Endodermal cell (in vitro differentiated cells): ENCODE results near the gene PHF20. TPM values are rescaled to one million over a fixed set of nuclear protein-coding genes. Genes with fewer than 3 reads are reported as not detected.

Source experiments
- DNase-seq: peaks from one replicate; pipeline ENCODE4 v3.0.0-alpha.2; 2017
- H3K27ac ChIP-seq: 2 replicates; pipeline ENCODE4 v1.5.1; 2013; ENCODE audit warnings: mild to moderate bottlenecking, low read depth, low read length, moderate library complexity
- H3K27me3 ChIP-seq: 2 replicates; pipeline ENCODE4 v1.6.1; 2013; ENCODE audit warnings: mild to moderate bottlenecking, low read length, moderate library complexity; ENCODE audit not compliant: insufficient read depth, control insufficient read depth, poor library complexity, severe bottlenecking
- H3K36me3 ChIP-seq: 2 replicates; pipeline ENCODE4 v1.7.0; 2013; ENCODE audit warnings: mild to moderate bottlenecking, low read length, moderate library complexity; ENCODE audit not compliant: control insufficient read depth, insufficient read depth
- H3K4me1 ChIP-seq: one replicate; pipeline ENCODE4 v1.7.0; 2013; ENCODE audit warnings: low read length; ENCODE audit not compliant: control insufficient read depth, insufficient read depth
- H3K4me3 ChIP-seq: 2 replicates; pipeline ENCODE4 v1.5.1; 2013; ENCODE audit warnings: mild to moderate bottlenecking, low read length, moderate library complexity
- H3K9ac ChIP-seq: 2 replicates; pipeline ENCODE4 v1.6.1; 2013; ENCODE audit warnings: mild to moderate bottlenecking, low read length, moderate library complexity; ENCODE audit not compliant: poor library complexity, severe bottlenecking; ENCODE audit errors: extremely low read depth
- H3K9me3 ChIP-seq: 2 replicates; pipeline ENCODE4 v1.6.1; 2013; ENCODE audit warnings: mild to moderate bottlenecking, low read length, moderate library complexity; ENCODE audit not compliant: control insufficient read depth
- H3K27ac Mint-ChIP-seq: 2 replicates; pipeline ENCODE4 v1.8.0; 2020; ENCODE audit warnings: mixed read lengths
- H3K27me3 Mint-ChIP-seq: 2 replicates; pipeline ENCODE4 v1.8.0; 2021; ENCODE audit warnings: mild to moderate bottlenecking, mixed read lengths; ENCODE audit not compliant: insufficient read depth
- H3K36me3 Mint-ChIP-seq: 2 replicates; pipeline ENCODE4 v1.8.0; 2020; ENCODE audit warnings: low read depth, mixed read lengths
- H3K4me1 Mint-ChIP-seq: 2 replicates; pipeline ENCODE4 v1.8.0; 2020; ENCODE audit warnings: mixed read lengths
- H3K4me3 Mint-ChIP-seq: 2 replicates; pipeline ENCODE4 v1.8.0; 2020; ENCODE audit warnings: mild to moderate bottlenecking, moderate library complexity, mixed read lengths
- H3K9me3 Mint-ChIP-seq: 2 replicates; pipeline ENCODE4 v1.8.0; 2020; ENCODE audit warnings: mild to moderate bottlenecking, mixed read lengths
- CTCF ChIP-seq: fragments of 200-600 bp; sonication (generic); conservative IDR thresholded peaks from 2 replicates; pipeline ENCODE4 v1.5.0; 2021; ENCODE audit warnings: antibody characterized with exemption, mild to moderate bottlenecking
- WGBS, 2 experiments: methylation state at CpG; one replicate each; pipeline versions ENCODE4 v1.1.5 to v1.1.7; 2013; ENCODE audit warnings: missing lambda C conversion rate in 2 of 2, mixed read lengths in 1 of 2; ENCODE audit not compliant: insufficient coverage in 1 of 2, insufficient read length in 1 of 2; 5-methylcytosine and 5-hydroxymethylcytosine counted together
- total RNA-seq, 2 donors: library from RNA; stranded (reverse); fragmentation: NEBNext Ultra II Directional in 1 of 2; extraction: Animal tissue kit (Norgen Biotek cat#: 25700) in 1 of 2; gene quantifications; 2 replicates in 1 of 2; 3 replicates in 1 of 2; pipeline ENCODE4 v1.2.1, GENCODE V29; 2021

The PHF20 gene
- total RNA-seq, 2 donors from 2014 or later: 68.1 to 78.8 TPM

DNA sequence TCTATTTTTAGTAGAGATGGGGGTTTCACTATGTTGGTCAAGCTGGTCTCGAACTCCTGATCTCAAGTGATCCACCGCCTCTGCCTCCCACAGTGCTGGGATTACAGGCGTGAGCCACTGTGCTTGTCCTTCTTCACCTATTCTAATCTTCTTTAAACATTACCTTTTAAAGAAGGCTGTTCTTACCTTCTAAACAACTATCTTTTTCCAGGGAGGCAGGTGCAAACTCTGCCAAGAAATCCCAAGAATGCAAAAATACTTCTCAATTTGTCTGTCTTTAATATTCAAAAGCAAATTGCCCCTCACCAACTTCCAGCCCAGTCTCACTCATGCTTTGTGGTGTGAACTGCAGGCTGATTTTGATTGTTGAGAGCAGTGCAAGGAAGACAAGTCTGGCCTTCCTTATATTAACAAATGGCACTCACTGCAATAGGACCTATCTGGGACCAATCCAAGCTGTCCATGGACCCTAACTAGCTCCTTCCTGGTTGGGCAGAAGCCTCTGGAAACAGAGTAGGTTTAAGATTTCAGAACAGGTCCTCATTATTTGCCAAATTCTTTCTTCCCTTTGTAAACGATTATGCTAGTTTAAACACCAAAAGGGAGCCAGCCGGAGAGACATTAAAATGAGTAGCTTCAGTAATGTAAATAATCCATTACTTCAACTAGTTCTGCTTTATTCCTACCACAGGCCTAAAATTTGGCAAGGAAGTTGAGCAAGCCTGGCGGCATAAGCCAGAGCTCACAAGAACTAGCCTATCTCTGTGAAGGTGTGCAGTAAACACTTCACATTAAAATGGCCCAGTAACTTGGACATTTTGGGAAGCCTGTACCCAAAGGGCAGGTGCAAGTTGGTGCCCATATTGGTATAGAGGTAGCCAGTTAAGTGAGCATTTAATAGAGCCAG is 180.9 kb downstream of the PHF20 start:
- no peaks in the 10 kb centered on the region for H3K27me3 ChIP-seq
- H3K9me3 ChIP-seq: no peaks in the 10 kb centered on the region
- no peak for TF ChIP-seq CTCF
- H3K4me3 Mint-ChIP-seq: peak overlapping the region; percentile 89
- DNase-seq: no peak
- H3K36me3 ChIP-seq: peaks cover 24% of the 10 kb centered on the region
- H3K27ac ChIP-seq: peak overlapping the region; percentile 98
- H3K4me1 ChIP-seq: no peaks in the 10 kb centered on the region
- peaks cover 9% of the 10 kb centered on the region for H3K4me1 Mint-ChIP-seq
- peak overlapping the region; percentile 97 for H3K27ac Mint-ChIP-seq
- H3K36me3 Mint-ChIP-seq: peaks cover 16% of the 10 kb centered on the region
- no peaks in the 10 kb centered on the region for H3K9me3 Mint-ChIP-seq
- H3K27me3 Mint-ChIP-seq: peaks cover 12% of the 10 kb centered on the region
- H3K9ac ChIP-seq: peak overlapping the region; percentile 96
- peak overlapping the region; percentile 94 for H3K4me3 ChIP-seq
- 73 to 90% methylated on average over 4 to 6 of the region's 6 CpGs for WGBS, 2 experiments

DNA sequence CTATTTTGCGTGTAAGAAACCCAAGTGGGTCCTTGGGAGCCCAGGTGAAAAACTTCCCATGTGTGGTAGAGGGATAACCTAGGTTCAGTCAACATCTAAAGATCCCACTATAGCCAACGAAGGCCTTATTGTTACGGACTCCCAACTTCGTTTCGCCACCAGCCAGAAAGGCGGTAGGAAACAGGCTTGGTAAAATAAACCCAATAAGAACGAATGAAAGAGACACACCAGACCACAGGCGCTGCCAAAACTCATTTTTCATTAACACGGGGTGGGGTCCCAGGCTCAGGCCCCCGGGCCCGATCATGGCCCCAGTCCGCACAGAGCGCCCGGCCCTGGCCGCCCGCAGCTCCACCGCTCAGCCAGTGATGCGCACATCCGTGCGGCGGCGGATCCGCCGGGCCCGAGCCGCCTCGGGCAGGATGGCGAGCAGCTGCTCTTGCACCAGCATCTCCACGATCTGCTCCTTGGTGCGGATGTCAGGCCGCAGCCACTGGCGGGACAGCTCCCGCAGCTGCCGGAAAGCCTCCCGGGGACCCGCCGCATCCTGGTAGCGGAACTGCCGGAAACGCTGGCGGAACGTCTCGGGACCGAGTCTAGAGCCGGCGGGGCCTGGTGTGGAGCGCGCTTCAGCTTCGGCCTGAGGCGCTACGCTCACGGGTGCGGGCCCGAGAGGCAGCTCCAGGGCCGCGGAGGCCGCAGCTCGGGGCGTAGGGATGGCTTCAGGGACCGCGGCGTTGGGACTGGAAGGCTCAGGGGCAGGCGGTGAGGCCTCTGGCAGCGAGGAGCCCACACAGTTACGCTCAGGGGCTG is 181.8 kb downstream of the PHF20 start:
- peak overlapping the region; percentile 96 for H3K9ac ChIP-seq
- peaks cover 8% of the 10 kb centered on the region for H3K36me3 Mint-ChIP-seq
- H3K27ac ChIP-seq: peak overlapping the region; percentile 98
- peaks cover 16% of the 10 kb centered on the region for H3K36me3 ChIP-seq
- no peak for TF ChIP-seq CTCF
- WGBS, 2 experiments: 1 to 2% methylated on average over 44 to 65 of the region's 65 CpGs
- H3K4me1 Mint-ChIP-seq: peaks cover 9% of the 10 kb centered on the region
- peak overlapping the region; percentile 97 for H3K27ac Mint-ChIP-seq
- no peaks in the 10 kb centered on the region for H3K9me3 Mint-ChIP-seq
- H3K4me1 ChIP-seq: no peaks in the 10 kb centered on the region
- no peaks in the 10 kb centered on the region for H3K27me3 ChIP-seq
- H3K27me3 Mint-ChIP-seq: peaks cover 15% of the 10 kb centered on the region
- peak; percentile 77 for DNase-seq
- H3K4me3 Mint-ChIP-seq: peak overlapping the region; percentile 89
- no peaks in the 10 kb centered on the region for H3K9me3 ChIP-seq
- peak overlapping the region; percentile 94 for H3K4me3 ChIP-seq

DNA sequence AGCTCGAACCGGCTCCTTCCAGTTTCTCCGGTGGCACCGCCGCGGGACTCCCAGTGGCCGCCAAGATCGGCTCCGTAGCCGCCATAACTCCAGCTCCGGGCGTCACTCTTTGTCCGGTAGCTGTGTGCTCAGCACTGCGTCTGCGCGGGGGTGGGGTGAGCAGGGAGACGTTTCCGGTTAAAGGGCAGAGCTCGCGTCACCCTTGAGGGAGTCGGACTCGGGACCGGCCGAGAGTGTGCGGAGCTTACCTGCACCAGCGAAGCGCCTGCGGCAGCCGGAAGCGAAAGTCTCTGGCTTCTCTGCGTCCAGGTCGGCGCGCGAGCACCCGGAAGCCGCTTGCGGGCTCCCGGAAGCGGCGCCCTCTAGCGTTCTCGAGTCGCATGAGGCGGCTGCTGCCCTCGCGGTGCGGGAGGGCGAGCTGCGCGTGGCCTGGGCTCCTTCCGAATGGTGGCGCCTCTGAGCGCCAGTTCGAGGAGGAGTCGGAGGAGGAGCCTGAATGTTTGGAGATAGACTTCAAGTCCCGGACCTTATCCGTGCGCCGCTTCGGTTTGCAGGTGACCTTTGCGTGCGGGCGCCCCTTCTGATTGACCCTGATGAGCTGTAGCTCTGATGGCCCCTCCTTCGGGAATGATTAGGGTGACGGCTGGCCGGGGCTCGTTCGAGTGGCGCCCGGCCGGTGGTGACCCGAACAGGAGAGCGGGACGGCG is 182.5 kb downstream of the PHF20 start, which contains the start of gene SCAND1:
Gene SCAND1, minus strand, starts transcription at position 303 of the 707 bp plus-strand sequence. Its CDS starts 218 bp downstream, at position 85.
- peak within 1 kb of the TSS; percentile 89 for H3K4me3 Mint-ChIP-seq
- Histone ChIP-seq H3K4me3 (peak within 1 kb of the TSS; percentile 94), H3K36me3 (peaks cover 9% of the 10 kb centered on the region), H3K9me3 (no peaks in the 10 kb centered on the region), H3K9ac (peak within 1 kb of the TSS; percentile 96), H3K27ac (peak within 1 kb of the TSS; percentile 98), H3K27me3 (no peaks in the 10 kb centered on the region), H3K4me1 (no peaks in the 10 kb centered on the region)
- 0 to 1% methylated on average over 46 to 76 of the region's 76 CpGs for WGBS, 2 experiments
- peak; percentile 98 for DNase-seq
- peak; percentile 99 for TF ChIP-seq CTCF
- peaks cover 2% of the 10 kb centered on the region for H3K36me3 Mint-ChIP-seq
- peaks cover 19% of the 10 kb centered on the region for H3K27me3 Mint-ChIP-seq
- peak within 1 kb of the TSS; percentile 99 for H3K27ac Mint-ChIP-seq
- H3K9me3 Mint-ChIP-seq: no peaks in the 10 kb centered on the region
- peaks cover 9% of the 10 kb centered on the region for H3K4me1 Mint-ChIP-seq
